ENCODE results near the gene TNNT3. TPM values are rescaled to one million over a fixed set of nuclear protein-coding genes. Genes with fewer than 3 reads are reported as not detected.
"Not testable (repeated sequence)": the region's sequence is repeated elsewhere in the genome, so short reads cannot be mapped to it uniquely, and the experiment has no call there.

The TNNT3 gene
- total RNA-seq, 1 experiment from 2014 or later, result not detected

GRCh38 chr11:1939006-1939625 lies 19.6 kb downstream of the TNNT3 start:
- Histone ChIP-seq H4K5ac (ENCODE audit: insufficient read length, low read depth, low read length) (no peak overlapping the region), H3K79me1 (ENCODE audit: insufficient read depth, low read depth, low read length, poor library complexity, severe bottlenecking) (no peaks in the 10 kb centered on the region), H2BK12ac (ENCODE audit: insufficient read length, low read depth, low read length) (no peak overlapping the region), H3K9me3 (ENCODE audit: control insufficient read depth, low read depth, low read length) (no peaks in the 10 kb centered on the region), H3K23ac (ENCODE audit: insufficient read length, low read depth, low read length) (no peak overlapping the region), H2BK15ac (ENCODE audit: low read depth, low read length) (no peak overlapping the region), H2AK5ac (ENCODE audit: insufficient read length, low read length) (no peak overlapping the region), H2BK5ac (ENCODE audit: insufficient read length, low read length) (no peak overlapping the region), H4K20me1 (ENCODE audit: control insufficient read depth, insufficient read depth, insufficient read length) (no peaks in the 10 kb centered on the region), H3K4me2 (ENCODE audit: insufficient read depth, insufficient read length, low read length) (no peak overlapping the region), H3T11ph (ENCODE audit: low read length) (no peak overlapping the region), H3K23me2 (ENCODE audit: insufficient read length, low read depth, low read length, poor library complexity, severe bottlenecking) (peaks cover 3% of the 10 kb centered on the region), H3K27ac (ENCODE audit: insufficient read length, low read depth, low read length) (no peak overlapping the region), H3K56ac (ENCODE audit: insufficient read length, low read depth, low read length) (no peak overlapping the region), H2BK120ac (ENCODE audit: low read depth, low read length, poor library complexity, severe bottlenecking) (no peak overlapping the region), H2AFZ (ENCODE audit: low read length) (no peak overlapping the region), H3K18ac (ENCODE audit: insufficient read length, low read depth, low read length) (no peak overlapping the region), H3K4me1 (ENCODE audit: insufficient read depth, low read length) (no peaks in the 10 kb centered on the region), H2BK20ac (ENCODE audit: low read depth, low read length, poor library complexity, severe bottlenecking) (no peak overlapping the region), H4K91ac (ENCODE audit: insufficient read length, low read depth, low read length) (no peak overlapping the region), H4K8ac (replicated peaks; ENCODE audit: insufficient read length, low read depth, low read length) (no peak overlapping the region), H3K27me3 (ENCODE audit: insufficient read depth, low read length) (no peaks in the 10 kb centered on the region), H3K14ac (ENCODE audit: insufficient read depth, low read length) (no peak overlapping the region; the same call in 1 of the 2 replicates), H3K4ac (ENCODE audit: low read depth, low read length) (no peak overlapping the region), H3K79me2 (ENCODE audit: insufficient read depth, low read length) (no peaks in the 10 kb centered on the region), H3K9ac (ENCODE audit: extremely low read depth, insufficient read length, low read length) (no peak overlapping the region)
- no peaks in the 10 kb centered on the region for H3K36me3 Mint-ChIP-seq (ENCODE audit: insufficient read depth in 1 of 3, low read depth in 3 of 3)
- peak overlapping the region in 1 of 3 experiments; percentile 31; a peak in 1 of 7 replicates for H3K27ac Mint-ChIP-seq
- no peak overlapping the region for H3K4me3 Mint-ChIP-seq
- TF ChIP-seq CTCF (conservative IDR thresholded peaks at IDR 0.05), result no peak
- DNase-seq, result no peak
- H3K27me3 Mint-ChIP-seq (ENCODE audit: low read depth), result peaks cover 13% of the 10 kb centered on the region
- WGBS (ENCODE audit: extremely low coverage, insufficient read length, low lambda C conversion rate), result no CpG with 5 or more reads among the region's 23 CpGs
- peaks cover 0 to 16% of the 10 kb centered on the region in 2 experiments; a peak in 2 of 4 replicates for H3K4me1 Mint-ChIP-seq
- no peaks in the 10 kb centered on the region; a peak in 1 of 5 replicates for H3K9me3 Mint-ChIP-seq

- not testable (repeated sequence) for H3K18ac ChIP-seq (ENCODE audit: insufficient read length, low read depth, low read length); H3K23me2 ChIP-seq (ENCODE audit: insufficient read length, low read depth, low read length, poor library complexity, severe bottlenecking); H3K9me3 ChIP-seq (ENCODE audit: control insufficient read depth, low read depth, low read length); H4K8ac ChIP-seq (replicated peaks; ENCODE audit: insufficient read length, low read depth, low read length); H2AFZ ChIP-seq (ENCODE audit: low read length); H3K36me3 Mint-ChIP-seq (ENCODE audit: insufficient read depth in 1 of 3, low read depth in 3 of 3); H3T11ph ChIP-seq (ENCODE audit: low read length); H3K4ac ChIP-seq (ENCODE audit: low read depth, low read length); H4K91ac ChIP-seq (ENCODE audit: insufficient read length, low read depth, low read length); H3K4me1 ChIP-seq (ENCODE audit: insufficient read depth, low read length); H3K79me1 ChIP-seq (ENCODE audit: insufficient read depth, low read depth, low read length, poor library complexity, severe bottlenecking); H3K79me2 ChIP-seq (ENCODE audit: insufficient read depth, low read length); H3K27ac ChIP-seq (ENCODE audit: insufficient read length, low read depth, low read length); H2BK12ac ChIP-seq (ENCODE audit: insufficient read length, low read depth, low read length); H3K56ac ChIP-seq (ENCODE audit: insufficient read length, low read depth, low read length); H3K4me3 Mint-ChIP-seq; H4K20me1 ChIP-seq (ENCODE audit: control insufficient read depth, insufficient read depth, insufficient read length); H2AK5ac ChIP-seq (ENCODE audit: insufficient read length, low read length); H2BK120ac ChIP-seq (ENCODE audit: low read depth, low read length, poor library complexity, severe bottlenecking); H4K5ac ChIP-seq (ENCODE audit: insufficient read length, low read depth, low read length); H2BK5ac ChIP-seq (ENCODE audit: insufficient read length, low read length); H3K9me3 Mint-ChIP-seq; H2BK20ac ChIP-seq (ENCODE audit: low read depth, low read length, poor library complexity, severe bottlenecking); H3K9ac ChIP-seq (ENCODE audit: extremely low read depth, insufficient read length, low read length); H3K14ac ChIP-seq (ENCODE audit: insufficient read depth, low read length); H3K23ac ChIP-seq (ENCODE audit: insufficient read length, low read depth, low read length); H2BK15ac ChIP-seq (ENCODE audit: low read depth, low read length); H3K4me2 ChIP-seq (ENCODE audit: insufficient read depth, insufficient read length, low read length); H3K27me3 ChIP-seq (ENCODE audit: insufficient read depth, low read length); DNase-seq
- Mint-ChIP-seq H3K4me1 (peaks cover 0 to 16% of the 10 kb centered on the region in 2 experiments; a peak in 2 of 4 replicates), H3K27ac (peak overlapping the region in 2 of 3 experiments; percentile 4 to 44; a peak in 2 of 7 replicates), H3K27me3 (ENCODE audit: low read depth) (peaks cover 13% of the 10 kb centered on the region)
- no CpG with 5 or more reads among the region's 1 CpG for WGBS (ENCODE audit: extremely low coverage, insufficient read length, low lambda C conversion rate)
These were observed 20.3 kb downstream of the TNNT3 start for GRCh38 chr11:1939788-1940187.
